A549 (cell line): ENCODE data around the gene TSEN54.

Experiments used
- BHLHE40 ChIP-seq: IDR thresholded peaks from 2 replicates; pipeline ENCODE4 v1.6.1; 2012; ENCODE audit warnings: low read depth, low read length, inconsistent platforms
- CHD2 ChIP-seq: fragments of 150-350 bp; IDR thresholded peaks from 2 replicates; pipeline ENCODE4 v1.6.1; 2014; ENCODE audit warnings: low read length; ENCODE audit not compliant: partially characterized antibody
- HDAC2 ChIP-seq: fragments of 200-600 bp; sonication (generic); IDR thresholded peaks from 2 replicates; pipeline ENCODE4 v1.6.1; 2016
- JUN ChIP-seq, 2 experiments: fragments of >200 bp; sonication (Bioruptor Twin); formaldehyde crosslinking; IDR thresholded peaks; 2 replicates in 1 of 2; 3 replicates in 1 of 2; pipeline ENCODE4 v1.6.1; 2016 to 2017
- JUNB ChIP-seq: fragments of >200 bp; sonication (Bioruptor Twin); formaldehyde crosslinking; IDR thresholded peaks from 2 replicates; pipeline ENCODE4 v1.6.1; 2016
- KDM1A ChIP-seq: fragments of 200-600 bp; sonication (generic); IDR thresholded peaks from 2 replicates; pipeline ENCODE4 v1.6.1; 2016; ENCODE audit warnings: low read depth, mild to moderate bottlenecking
- POLR2A ChIP-seq: IDR thresholded peaks from 2 replicates; pipeline ENCODE4 v1.6.1; 2012; ENCODE audit warnings: mild to moderate bottlenecking, low read length
- RAD21 ChIP-seq, 2 experiments: fragments of >200 bp in 1 of 2; sonication (Bioruptor Twin) in 1 of 2; formaldehyde crosslinking in 1 of 2; IDR thresholded peaks in 1 of 2; conservative IDR thresholded peaks in 1 of 2; 2 replicates in 1 of 2; 3 replicates in 1 of 2; pipeline ENCODE4 v1.6.1; 2012 to 2018; ENCODE audit warnings: inconsistent platforms in 1 of 2
- SMC3 ChIP-seq: fragments of >200 bp; sonication (Bioruptor Twin); formaldehyde crosslinking; IDR thresholded peaks from 3 replicates; pipeline ENCODE4 v1.6.1; 2018; ENCODE audit warnings: inconsistent platforms
- TP53 ChIP-seq: fragments of 250-450 bp; sonication (Bioruptor Pico); IDR thresholded peaks from 2 replicates; pipeline ENCODE4 v1.5.0; 2021; ENCODE audit warnings: mild to moderate bottlenecking, moderate library complexity
- TF ChIP-seq, protein P1 (sequence below): fragments of >200 bp; sonication (Bioruptor Twin); formaldehyde crosslinking; IDR thresholded peaks from 3 replicates; pipeline ENCODE4 v1.5.1; 2016
- TF ChIP-seq, protein P2 (sequence below): fragments of 200-600 bp; sonication (generic); IDR thresholded peaks from 2 replicates; pipeline ENCODE4 v1.6.1; 2016; ENCODE audit warnings: antibody characterized with exemption, mild to moderate bottlenecking, moderate library complexity

DNA sequence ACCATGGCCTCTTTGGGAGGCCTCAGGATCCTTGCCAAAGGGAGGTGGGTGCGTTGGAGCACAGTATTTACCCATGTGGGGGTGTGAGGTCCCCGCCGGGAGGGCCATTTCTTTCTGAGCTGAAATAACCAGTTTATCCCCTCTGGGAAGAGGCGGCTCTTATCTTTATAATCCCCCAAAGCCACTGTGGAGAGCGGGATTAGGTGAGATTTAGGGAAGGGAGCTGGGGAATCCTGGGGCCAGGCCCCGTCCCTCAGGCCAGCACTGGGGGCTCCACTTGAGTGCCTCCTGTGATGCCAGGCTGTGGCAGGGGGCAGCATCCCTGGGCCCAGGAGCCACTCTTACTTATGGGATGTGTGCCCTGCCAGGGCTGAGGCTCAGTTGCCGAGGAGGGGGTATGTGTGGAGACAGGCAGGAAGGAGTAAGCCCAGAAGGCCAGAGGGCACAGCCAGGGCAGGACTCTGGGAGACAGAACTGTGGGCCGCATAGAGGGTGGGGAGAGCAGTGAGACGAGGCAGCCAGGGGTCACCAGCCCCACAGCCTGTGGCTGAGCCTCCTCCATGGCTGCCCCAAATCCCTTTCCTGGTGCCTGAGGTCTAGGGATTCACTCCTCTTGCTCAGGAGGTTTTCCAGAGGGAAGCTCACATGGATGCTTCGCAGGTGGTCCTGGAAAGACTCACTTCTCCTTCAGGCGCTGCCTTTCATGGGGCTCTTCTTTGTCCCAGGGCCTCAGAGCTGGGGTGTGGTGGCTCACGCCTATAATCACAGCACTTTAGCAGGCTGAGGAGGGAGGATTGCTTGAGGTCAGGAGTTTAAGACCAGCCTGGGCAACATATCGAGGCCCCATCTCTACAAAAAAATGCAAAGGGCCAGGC is 34.9 kb upstream of the TSEN54 start:
- TF ChIP-seq RAD21 (conservative IDR thresholded peaks at IDR 0.05 in 1 of 2, IDR thresholded peaks at IDR 0.05 in 1 of 2) (no peak), SMC3 (no peak), HDAC2 (no peak), TP53 (no peak), CHD2 (no peak), POLR2A (no peak), JUNB (no peak), JUN (IDR thresholded peaks at IDR 0.05) (no peak), BHLHE40 (no peak), KDM1A (no peak)
- TF ChIP-seq, protein P1, sequence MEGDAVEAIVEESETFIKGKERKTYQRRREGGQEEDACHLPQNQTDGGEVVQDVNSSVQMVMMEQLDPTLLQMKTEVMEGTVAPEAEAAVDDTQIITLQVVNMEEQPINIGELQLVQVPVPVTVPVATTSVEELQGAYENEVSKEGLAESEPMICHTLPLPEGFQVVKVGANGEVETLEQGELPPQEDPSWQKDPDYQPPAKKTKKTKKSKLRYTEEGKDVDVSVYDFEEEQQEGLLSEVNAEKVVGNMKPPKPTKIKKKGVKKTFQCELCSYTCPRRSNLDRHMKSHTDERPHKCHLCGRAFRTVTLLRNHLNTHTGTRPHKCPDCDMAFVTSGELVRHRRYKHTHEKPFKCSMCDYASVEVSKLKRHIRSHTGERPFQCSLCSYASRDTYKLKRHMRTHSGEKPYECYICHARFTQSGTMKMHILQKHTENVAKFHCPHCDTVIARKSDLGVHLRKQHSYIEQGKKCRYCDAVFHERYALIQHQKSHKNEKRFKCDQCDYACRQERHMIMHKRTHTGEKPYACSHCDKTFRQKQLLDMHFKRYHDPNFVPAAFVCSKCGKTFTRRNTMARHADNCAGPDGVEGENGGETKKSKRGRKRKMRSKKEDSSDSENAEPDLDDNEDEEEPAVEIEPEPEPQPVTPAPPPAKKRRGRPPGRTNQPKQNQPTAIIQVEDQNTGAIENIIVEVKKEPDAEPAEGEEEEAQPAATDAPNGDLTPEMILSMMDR = no peak
- TF ChIP-seq, protein P2, sequence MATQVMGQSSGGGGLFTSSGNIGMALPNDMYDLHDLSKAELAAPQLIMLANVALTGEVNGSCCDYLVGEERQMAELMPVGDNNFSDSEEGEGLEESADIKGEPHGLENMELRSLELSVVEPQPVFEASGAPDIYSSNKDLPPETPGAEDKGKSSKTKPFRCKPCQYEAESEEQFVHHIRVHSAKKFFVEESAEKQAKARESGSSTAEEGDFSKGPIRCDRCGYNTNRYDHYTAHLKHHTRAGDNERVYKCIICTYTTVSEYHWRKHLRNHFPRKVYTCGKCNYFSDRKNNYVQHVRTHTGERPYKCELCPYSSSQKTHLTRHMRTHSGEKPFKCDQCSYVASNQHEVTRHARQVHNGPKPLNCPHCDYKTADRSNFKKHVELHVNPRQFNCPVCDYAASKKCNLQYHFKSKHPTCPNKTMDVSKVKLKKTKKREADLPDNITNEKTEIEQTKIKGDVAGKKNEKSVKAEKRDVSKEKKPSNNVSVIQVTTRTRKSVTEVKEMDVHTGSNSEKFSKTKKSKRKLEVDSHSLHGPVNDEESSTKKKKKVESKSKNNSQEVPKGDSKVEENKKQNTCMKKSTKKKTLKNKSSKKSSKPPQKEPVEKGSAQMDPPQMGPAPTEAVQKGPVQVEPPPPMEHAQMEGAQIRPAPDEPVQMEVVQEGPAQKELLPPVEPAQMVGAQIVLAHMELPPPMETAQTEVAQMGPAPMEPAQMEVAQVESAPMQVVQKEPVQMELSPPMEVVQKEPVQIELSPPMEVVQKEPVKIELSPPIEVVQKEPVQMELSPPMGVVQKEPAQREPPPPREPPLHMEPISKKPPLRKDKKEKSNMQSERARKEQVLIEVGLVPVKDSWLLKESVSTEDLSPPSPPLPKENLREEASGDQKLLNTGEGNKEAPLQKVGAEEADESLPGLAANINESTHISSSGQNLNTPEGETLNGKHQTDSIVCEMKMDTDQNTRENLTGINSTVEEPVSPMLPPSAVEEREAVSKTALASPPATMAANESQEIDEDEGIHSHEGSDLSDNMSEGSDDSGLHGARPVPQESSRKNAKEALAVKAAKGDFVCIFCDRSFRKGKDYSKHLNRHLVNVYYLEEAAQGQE = no peak
